SU-DHL-6 (cell line): Measurements from ENCODE around the gene DGKG.

Source experiments
- H2AFZ ChIP-seq: fragments of 200-600 bp; sonication (generic); 2 replicates; pipeline ENCODE4 v1.6.1; 2014; ENCODE audit warnings: low read depth, mild to moderate bottlenecking, moderate library complexity, mixed read lengths, antibody characterized with exemption, low read length; ENCODE audit not compliant: severe bottlenecking
- H3F3A ChIP-seq: fragments of 200-600 bp; shearing (Covaris generic); 2 replicates; pipeline ENCODE4 v1.6.0; 2016; ENCODE audit warnings: antibody characterized with exemption, mild to moderate bottlenecking; ENCODE audit not compliant: insufficient read depth
- H3K27ac ChIP-seq: fragments of 200-600 bp; sonication (generic); 2 replicates; pipeline ENCODE4 v1.5.1; 2016; ENCODE audit warnings: low read depth, mild to moderate bottlenecking, low read length, moderate library complexity, mixed read lengths
- H3K27me3 ChIP-seq: fragments of 200-600 bp; sonication (generic), shearing (Covaris generic); 2 replicates; pipeline ENCODE4 v1.6.0; 2014; ENCODE audit warnings: mild to moderate bottlenecking, low read length
- H3K36me3 ChIP-seq: fragments of 200-600 bp; sonication (generic); 2 replicates; pipeline ENCODE4 v1.6.1; 2014; ENCODE audit warnings: mild to moderate bottlenecking, low read length, mixed read lengths
- H3K4me2 ChIP-seq: fragments of 300-600, 200-600 bp; shearing (Covaris generic), sonication (generic); 2 replicates; pipeline ENCODE4 v1.6.0; 2014; ENCODE audit warnings: low read length, low read depth, mild to moderate bottlenecking; ENCODE audit not compliant: poor library complexity, severe bottlenecking
- H3K4me3 ChIP-seq: fragments of 200-600 bp; sonication (generic); 2 replicates; pipeline ENCODE4 v1.5.1; 2014; ENCODE audit warnings: antibody characterized with exemption, low read length, mild to moderate bottlenecking, mixed read lengths; ENCODE audit not compliant: insufficient read depth, poor library complexity, severe bottlenecking
- H3K79me2 ChIP-seq: fragments of 200-600 bp; sonication (generic); 2 replicates; pipeline ENCODE4 v1.6.1; 2014; ENCODE audit warnings: mild to moderate bottlenecking, low read length, moderate library complexity; ENCODE audit not compliant: insufficient read depth
- H3K9ac ChIP-seq: fragments of 200-600 bp; sonication (generic); 2 replicates; pipeline ENCODE4 v1.7.0; 2014; ENCODE audit warnings: mild to moderate bottlenecking, low read length
- H3K9me2 ChIP-seq: fragments of 200-600 bp; sonication (generic); replicated peaks from 2 replicates; pipeline ENCODE4 v1.6.1; 2014; ENCODE audit warnings: low read length; ENCODE audit not compliant: insufficient read depth
- H3K9me3 ChIP-seq: fragments of 200-600 bp; sonication (generic); 2 replicates; pipeline ENCODE4 v1.6.1; 2014; ENCODE audit warnings: low read length, mixed read lengths; ENCODE audit not compliant: insufficient read depth
- H4K20me1 ChIP-seq: fragments of 200-600 bp; sonication (generic); 2 replicates; pipeline ENCODE4 v1.6.1; 2014; ENCODE audit warnings: low read depth, mild to moderate bottlenecking, antibody characterized with exemption, low read length, moderate library complexity, mixed read lengths
- EZH2phosphoT487 ChIP-seq: fragments of 200-600 bp; sonication (generic), shearing (Covaris generic); conservative IDR thresholded peaks from 2 replicates; pipeline ENCODE4 v1.6.1; 2018; ENCODE audit warnings: mild to moderate bottlenecking, antibody characterized with exemption, low read length, moderate library complexity, mixed read lengths
- TF ChIP-seq, protein P1 (sequence below): fragments of 200-600 bp; sonication (generic); IDR thresholded peaks from one replicate; pipeline ENCODE4 v1.5.1; 2017; ENCODE audit warnings: antibody characterized with exemption, mild to moderate bottlenecking, low read length, moderate library complexity; ENCODE audit not compliant: insufficient read depth, poor library complexity, severe bottlenecking

DGKG gene

DNA sequence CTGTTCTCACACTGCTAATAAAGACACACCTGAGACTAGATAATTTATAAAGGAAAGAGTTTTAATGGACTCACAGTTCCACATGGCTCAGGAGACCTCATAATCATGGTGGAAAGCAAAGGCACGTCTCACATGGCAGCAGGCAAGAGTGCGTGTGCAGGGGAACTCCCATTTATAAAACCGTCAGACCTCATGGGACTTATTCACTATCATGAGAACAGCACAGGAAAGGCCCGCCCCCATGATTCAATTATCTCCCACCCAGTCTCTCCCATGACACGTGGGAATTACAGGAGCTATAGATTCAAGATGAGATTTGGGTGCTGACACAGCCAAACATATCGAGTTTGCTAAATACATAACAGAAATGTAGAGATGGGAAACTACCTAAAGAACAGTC, 39.5 kb upstream of the DGKG start:
- Histone ChIP-seq H3K27me3 (no peaks in the 10 kb centered on the region), H4K20me1 (no peaks in the 10 kb centered on the region), H3K9me2 (no peaks in the 10 kb centered on the region), H3F3A (no peaks in the 10 kb centered on the region), H3K79me2 (no peaks in the 10 kb centered on the region), H3K4me2 (no peak overlapping the region), H3K4me3 (no peak overlapping the region), H2AFZ (no peak overlapping the region), H3K9me3 (no peaks in the 10 kb centered on the region), H3K9ac (no peak overlapping the region), H3K36me3 (no peaks in the 10 kb centered on the region), H3K27ac (no peak overlapping the region)
- TF ChIP-seq, protein P1, sequence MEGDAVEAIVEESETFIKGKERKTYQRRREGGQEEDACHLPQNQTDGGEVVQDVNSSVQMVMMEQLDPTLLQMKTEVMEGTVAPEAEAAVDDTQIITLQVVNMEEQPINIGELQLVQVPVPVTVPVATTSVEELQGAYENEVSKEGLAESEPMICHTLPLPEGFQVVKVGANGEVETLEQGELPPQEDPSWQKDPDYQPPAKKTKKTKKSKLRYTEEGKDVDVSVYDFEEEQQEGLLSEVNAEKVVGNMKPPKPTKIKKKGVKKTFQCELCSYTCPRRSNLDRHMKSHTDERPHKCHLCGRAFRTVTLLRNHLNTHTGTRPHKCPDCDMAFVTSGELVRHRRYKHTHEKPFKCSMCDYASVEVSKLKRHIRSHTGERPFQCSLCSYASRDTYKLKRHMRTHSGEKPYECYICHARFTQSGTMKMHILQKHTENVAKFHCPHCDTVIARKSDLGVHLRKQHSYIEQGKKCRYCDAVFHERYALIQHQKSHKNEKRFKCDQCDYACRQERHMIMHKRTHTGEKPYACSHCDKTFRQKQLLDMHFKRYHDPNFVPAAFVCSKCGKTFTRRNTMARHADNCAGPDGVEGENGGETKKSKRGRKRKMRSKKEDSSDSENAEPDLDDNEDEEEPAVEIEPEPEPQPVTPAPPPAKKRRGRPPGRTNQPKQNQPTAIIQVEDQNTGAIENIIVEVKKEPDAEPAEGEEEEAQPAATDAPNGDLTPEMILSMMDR, result no peak
- no peak for TF ChIP-seq EZH2phosphoT487

DNA sequence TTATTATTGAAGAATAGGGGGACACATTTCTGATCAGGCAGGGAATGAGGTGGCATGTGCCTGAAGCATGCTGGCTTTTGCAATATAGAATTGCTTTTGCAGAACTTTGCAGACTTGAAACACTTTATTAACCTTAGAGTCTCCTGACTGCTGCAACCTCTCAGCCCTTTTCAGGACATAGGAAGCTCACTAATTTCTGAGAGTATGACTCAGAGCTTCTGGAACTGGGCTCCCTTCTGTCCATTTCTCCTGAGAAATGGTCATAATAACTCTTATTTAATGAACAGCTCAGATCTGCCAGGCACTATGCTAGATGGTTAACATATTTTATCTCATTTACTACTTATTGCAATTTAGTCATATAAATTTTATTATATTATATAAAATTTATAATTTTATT, 38.6 kb upstream of the DGKG start:
- Histone ChIP-seq H2AFZ (no peak overlapping the region), H3K4me3 (no peak overlapping the region), H3K27me3 (no peaks in the 10 kb centered on the region), H3K9me3 (no peaks in the 10 kb centered on the region), H3K9ac (no peak overlapping the region), H3K36me3 (no peaks in the 10 kb centered on the region), H3K27ac (no peak overlapping the region), H4K20me1 (no peaks in the 10 kb centered on the region), H3K4me2 (no peak overlapping the region), H3F3A (no peaks in the 10 kb centered on the region), H3K79me2 (no peaks in the 10 kb centered on the region), H3K9me2 (no peaks in the 10 kb centered on the region)
- TF ChIP-seq EZH2phosphoT487, result no peak
- TF ChIP-seq, protein P1, result no peak

DNA sequence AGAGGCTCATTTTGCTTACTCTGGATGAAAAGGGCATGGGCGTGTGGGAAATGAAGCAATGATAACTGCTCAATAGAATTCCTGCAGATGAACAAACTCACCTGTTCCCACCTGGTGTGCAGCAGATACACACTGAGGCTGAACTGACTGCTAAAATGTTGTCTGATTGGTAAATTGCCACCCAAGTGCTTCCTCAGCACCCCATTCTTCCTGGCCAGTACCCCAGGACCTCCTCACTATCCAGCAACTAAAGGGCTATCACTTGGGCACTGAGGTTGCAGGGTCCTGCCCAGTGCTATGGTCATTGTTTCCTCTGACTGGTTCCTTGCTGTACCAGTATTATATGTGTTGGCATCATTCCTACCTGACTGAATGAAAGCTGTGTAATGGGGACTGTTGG, 38.0 kb upstream of the DGKG start:
- Histone ChIP-seq H3K9me2 (no peaks in the 10 kb centered on the region), H3F3A (no peaks in the 10 kb centered on the region), H3K4me3 (no peak overlapping the region), H3K9ac (no peak overlapping the region), H3K9me3 (no peaks in the 10 kb centered on the region), H3K4me2 (no peak overlapping the region), H2AFZ (no peak overlapping the region), H3K27me3 (no peaks in the 10 kb centered on the region), H3K36me3 (no peaks in the 10 kb centered on the region), H3K27ac (no peak overlapping the region), H4K20me1 (no peaks in the 10 kb centered on the region), H3K79me2 (no peaks in the 10 kb centered on the region)
- TF ChIP-seq, protein P1, result no peak
- no peak for TF ChIP-seq EZH2phosphoT487
